ENCODE results near the gene DEFB114.

DNA sequence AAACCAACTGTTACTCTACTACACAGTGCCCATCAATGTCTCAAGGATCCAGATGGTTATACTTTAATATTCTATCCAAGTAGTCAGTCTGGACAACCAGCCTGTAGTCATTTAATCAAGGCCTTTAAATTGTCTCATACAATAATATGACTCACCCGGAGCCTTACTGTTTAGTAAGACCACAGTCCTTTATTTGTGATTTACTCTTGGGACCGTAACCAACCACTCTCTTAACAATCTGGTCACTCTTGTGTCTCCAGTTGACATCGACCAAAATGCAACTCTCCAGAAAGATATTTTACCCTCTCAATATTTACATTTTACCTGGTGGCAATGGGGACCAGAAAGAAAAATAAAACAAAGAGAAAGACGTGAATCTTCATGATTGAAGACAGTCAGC lies 14.9 kb downstream of the DEFB114 start:
- TF ChIP-seq NFRKB (IDR thresholded peaks at IDR 0.05) (no peak), CTCF (CRISPR knock-in tag; IDR thresholded peaks at IDR 0.05) (no peak), SMARCC2 (IDR thresholded peaks at IDR 0.05) (no peak)
- TF ChIP-seq, protein P1, sequence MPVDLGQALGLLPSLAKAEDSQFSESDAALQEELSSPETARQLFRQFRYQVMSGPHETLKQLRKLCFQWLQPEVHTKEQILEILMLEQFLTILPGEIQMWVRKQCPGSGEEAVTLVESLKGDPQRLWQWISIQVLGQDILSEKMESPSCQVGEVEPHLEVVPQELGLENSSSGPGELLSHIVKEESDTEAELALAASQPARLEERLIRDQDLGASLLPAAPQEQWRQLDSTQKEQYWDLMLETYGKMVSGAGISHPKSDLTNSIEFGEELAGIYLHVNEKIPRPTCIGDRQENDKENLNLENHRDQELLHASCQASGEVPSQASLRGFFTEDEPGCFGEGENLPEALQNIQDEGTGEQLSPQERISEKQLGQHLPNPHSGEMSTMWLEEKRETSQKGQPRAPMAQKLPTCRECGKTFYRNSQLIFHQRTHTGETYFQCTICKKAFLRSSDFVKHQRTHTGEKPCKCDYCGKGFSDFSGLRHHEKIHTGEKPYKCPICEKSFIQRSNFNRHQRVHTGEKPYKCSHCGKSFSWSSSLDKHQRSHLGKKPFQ (CRISPR knock-in tag; IDR thresholded peaks at IDR 0.05; ENCODE audit: insufficient replicate concordance) = no peak
- TF ChIP-seq, protein P2, sequence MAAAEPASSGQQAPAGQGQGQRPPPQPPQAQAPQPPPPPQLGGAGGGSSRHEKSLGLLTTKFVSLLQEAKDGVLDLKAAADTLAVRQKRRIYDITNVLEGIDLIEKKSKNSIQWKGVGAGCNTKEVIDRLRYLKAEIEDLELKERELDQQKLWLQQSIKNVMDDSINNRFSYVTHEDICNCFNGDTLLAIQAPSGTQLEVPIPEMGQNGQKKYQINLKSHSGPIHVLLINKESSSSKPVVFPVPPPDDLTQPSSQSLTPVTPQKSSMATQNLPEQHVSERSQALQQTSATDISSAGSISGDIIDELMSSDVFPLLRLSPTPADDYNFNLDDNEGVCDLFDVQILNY (CRISPR knock-in tag; conservative IDR thresholded peaks at IDR 0.05) = no peak
